Activated CD4-positive, alpha-beta T cell treated with anti-CD3 and anti-CD28 coated beads, Interleukin-2, amount 10 ng/mL, durations not matched to agents 24 days and 14 days (primary cell): ENCODE results near the gene GJD3. TPM values are rescaled to one million over a fixed set of nuclear protein-coding genes. Genes with fewer than 3 reads are reported as not detected.

Experiments used
- DNase-seq: peaks from one replicate; pipeline ENCODE4 v3.0.0; 2022
- H3K27ac Mint-ChIP-seq: one replicate; pipeline ENCODE4 v1.8.0; 2022; ENCODE audit warnings: mild to moderate bottlenecking, mixed read lengths
- H3K27me3 Mint-ChIP-seq: one replicate; pipeline ENCODE4 v1.8.0; 2022; ENCODE audit warnings: mixed read lengths
- H3K36me3 Mint-ChIP-seq: one replicate; pipeline ENCODE4 v1.8.0; 2022; ENCODE audit warnings: low read depth, mild to moderate bottlenecking, mixed read lengths
- H3K4me1 Mint-ChIP-seq: one replicate; pipeline ENCODE4 v1.8.0; 2021; ENCODE audit warnings: mixed read lengths
- H3K4me3 Mint-ChIP-seq: one replicate; pipeline ENCODE4 v1.8.0; 2022; ENCODE audit warnings: mild to moderate bottlenecking, moderate library complexity, mixed read lengths
- H3K9me3 Mint-ChIP-seq: one replicate; pipeline ENCODE4 v1.8.0; 2021; ENCODE audit warnings: mixed read lengths
- intact Hi-C: fragments of 100-400 bp; cut with micrococcal nuclease; formaldehyde crosslinking; loops from one replicate; pipeline ENCODE4 v1.15.1; 2023
- total RNA-seq: library from RNA; stranded (reverse); gene quantifications from 2 replicates; pipeline ENCODE4 v1.2.3, GENCODE V29; 2022

The GJD3 gene
- total RNA-seq, 1 donor from 2014 or later = 0.23 TPM

GRCh38 chr17:40345161-40345993 lies 19.2 kb downstream of the GJD3 start:
- intact Hi-C loops = no loop called here
- peak; percentile 69 for DNase-seq
- Mint-ChIP-seq H3K4me3 (peak overlapping the region; percentile 65), H3K4me1 (peaks cover 42% of the 10 kb centered on the region), H3K27ac (peak overlapping the region; percentile 58), H3K27me3 (no peaks in the 10 kb centered on the region), H3K9me3 (no peaks in the 10 kb centered on the region), H3K36me3 (peaks cover 27% of the 10 kb centered on the region)

- Mint-ChIP-seq H3K4me1 (peaks cover 48% of the 10 kb centered on the region), H3K36me3 (peaks cover 30% of the 10 kb centered on the region), H3K27ac (peak overlapping the region; percentile 58), H3K4me3 (peak overlapping the region; percentile 65), H3K27me3 (no peaks in the 10 kb centered on the region), H3K9me3 (no peaks in the 10 kb centered on the region)
- intact Hi-C loops = no loop called here
- DNase-seq = no peak
Observed at GRCh38 chr17:40344421-40345160, 19.9 kb downstream of the GJD3 start.

GRCh38 chr17:40343219-40344119 lies 21.1 kb downstream of the GJD3 start:
- H3K27me3 Mint-ChIP-seq = no peaks in the 10 kb centered on the region
- peak overlapping the region; percentile 65 for H3K27ac Mint-ChIP-seq
- intact Hi-C loops = no loop called here
- H3K36me3 Mint-ChIP-seq = peaks cover 28% of the 10 kb centered on the region
- peaks cover 50% of the 10 kb centered on the region for H3K4me1 Mint-ChIP-seq
- peak overlapping the region; percentile 66 for H3K4me3 Mint-ChIP-seq
- no peaks in the 10 kb centered on the region for H3K9me3 Mint-ChIP-seq
- DNase-seq = no peak

GRCh38 chr17:40342504-40343218 lies 21.9 kb downstream of the GJD3 start:
- Mint-ChIP-seq H3K27ac (peak overlapping the region; percentile 65), H3K36me3 (peaks cover 33% of the 10 kb centered on the region)

GRCh38 chr17:40341808-40342503 lies 22.6 kb downstream of the GJD3 start:
- Mint-ChIP-seq H3K4me3 (peak overlapping the region; percentile 79), H3K4me1 (peaks cover 61% of the 10 kb centered on the region), H3K27ac (peak overlapping the region; percentile 51), H3K9me3 (no peaks in the 10 kb centered on the region), H3K27me3 (no peaks in the 10 kb centered on the region), H3K36me3 (peaks cover 38% of the 10 kb centered on the region)
- intact Hi-C loops = loop anchor here (1.0 kb wide), 1 partner anchor 24 kb away; no protein-coding TSS in a partner anchor
- peak; percentile 80 for DNase-seq

More at GRCh38 chr17:40342504-40343218, 21.9 kb downstream of the GJD3 start:
- no peak for DNase-seq
- intact Hi-C loops = no loop called here
- Mint-ChIP-seq H3K27me3 (no peaks in the 10 kb centered on the region), H3K4me1 (peaks cover 55% of the 10 kb centered on the region), H3K4me3 (peak overlapping the region; percentile 66), H3K9me3 (no peaks in the 10 kb centered on the region)

- peak overlapping the region; percentile 89 for H3K27ac Mint-ChIP-seq
- H3K4me1 Mint-ChIP-seq = peaks cover 62% of the 10 kb centered on the region
- H3K27me3 Mint-ChIP-seq = no peaks in the 10 kb centered on the region
- peak; percentile 95 for DNase-seq
- intact Hi-C loops = loop anchor here (1.0 kb wide), 1 partner anchor 23 kb away; no protein-coding TSS in a partner anchor
- H3K4me3 Mint-ChIP-seq = peak overlapping the region; percentile 79
- no peaks in the 10 kb centered on the region for H3K9me3 Mint-ChIP-seq
- H3K36me3 Mint-ChIP-seq = peaks cover 38% of the 10 kb centered on the region
Observed at GRCh38 chr17:40340880-40341807, 23.4 kb downstream of the GJD3 start.

- Mint-ChIP-seq H3K27ac (peak overlapping the region; percentile 9), H3K36me3 (peaks cover 38% of the 10 kb centered on the region), H3K27me3 (no peaks in the 10 kb centered on the region), H3K4me3 (no peak overlapping the region), H3K4me1 (peaks cover 57% of the 10 kb centered on the region), H3K9me3 (no peaks in the 10 kb centered on the region)
- intact Hi-C loops = no loop called here
- DNase-seq = no peak
Observed at GRCh38 chr17:40340327-40340726, 24.2 kb downstream of the GJD3 start.

- Mint-ChIP-seq H3K9me3 (no peaks in the 10 kb centered on the region), H3K36me3 (peaks cover 41% of the 10 kb centered on the region), H3K4me3 (peak overlapping the region; percentile 11), H3K27me3 (no peaks in the 10 kb centered on the region), H3K4me1 (peaks cover 58% of the 10 kb centered on the region), H3K27ac (peak overlapping the region; percentile 7)
- no peak for DNase-seq
- intact Hi-C loops = loop anchor here (1.0 kb wide), 1 partner anchor 9 kb away; no protein-coding TSS in a partner anchor
Observed at GRCh38 chr17:40338941-40339649, 25.4 kb downstream of the GJD3 start.

GRCh38 chr17:40338058-40338457 lies 26.5 kb downstream of the GJD3 start:
- Mint-ChIP-seq H3K27me3 (no peaks in the 10 kb centered on the region), H3K4me1 (peaks cover 61% of the 10 kb centered on the region), H3K9me3 (no peaks in the 10 kb centered on the region), H3K27ac (peak overlapping the region; percentile 76), H3K36me3 (peaks cover 41% of the 10 kb centered on the region), H3K4me3 (peak overlapping the region; percentile 28)
- intact Hi-C loops = loop anchor here (1.0 kb wide), 1 partner anchor 8 kb away; no protein-coding TSS in a partner anchor
- DNase-seq = no peak

GRCh38 chr17:40337351-40337750 lies 27.2 kb downstream of the GJD3 start:
- peaks cover 44% of the 10 kb centered on the region for H3K36me3 Mint-ChIP-seq
- H3K27ac Mint-ChIP-seq = no peak overlapping the region
- intact Hi-C loops = no loop called here
- H3K27me3 Mint-ChIP-seq = no peaks in the 10 kb centered on the region
- H3K9me3 Mint-ChIP-seq = no peaks in the 10 kb centered on the region
- no peak for DNase-seq
- H3K4me3 Mint-ChIP-seq = peak overlapping the region; percentile 11
- peaks cover 62% of the 10 kb centered on the region for H3K4me1 Mint-ChIP-seq

- H3K4me1 Mint-ChIP-seq = peaks cover 69% of the 10 kb centered on the region
- H3K9me3 Mint-ChIP-seq = no peaks in the 10 kb centered on the region
- intact Hi-C loops = no loop called here
- H3K4me3 Mint-ChIP-seq = no peak overlapping the region
- no peak overlapping the region for H3K27ac Mint-ChIP-seq
- H3K36me3 Mint-ChIP-seq = peaks cover 51% of the 10 kb centered on the region
- no peaks in the 10 kb centered on the region for H3K27me3 Mint-ChIP-seq
- no peak for DNase-seq
Observed at GRCh38 chr17:40335620-40336019, 28.9 kb downstream of the GJD3 start.
